ENCODE data around the gene CNTFR.

The CNTFR gene

DNA sequence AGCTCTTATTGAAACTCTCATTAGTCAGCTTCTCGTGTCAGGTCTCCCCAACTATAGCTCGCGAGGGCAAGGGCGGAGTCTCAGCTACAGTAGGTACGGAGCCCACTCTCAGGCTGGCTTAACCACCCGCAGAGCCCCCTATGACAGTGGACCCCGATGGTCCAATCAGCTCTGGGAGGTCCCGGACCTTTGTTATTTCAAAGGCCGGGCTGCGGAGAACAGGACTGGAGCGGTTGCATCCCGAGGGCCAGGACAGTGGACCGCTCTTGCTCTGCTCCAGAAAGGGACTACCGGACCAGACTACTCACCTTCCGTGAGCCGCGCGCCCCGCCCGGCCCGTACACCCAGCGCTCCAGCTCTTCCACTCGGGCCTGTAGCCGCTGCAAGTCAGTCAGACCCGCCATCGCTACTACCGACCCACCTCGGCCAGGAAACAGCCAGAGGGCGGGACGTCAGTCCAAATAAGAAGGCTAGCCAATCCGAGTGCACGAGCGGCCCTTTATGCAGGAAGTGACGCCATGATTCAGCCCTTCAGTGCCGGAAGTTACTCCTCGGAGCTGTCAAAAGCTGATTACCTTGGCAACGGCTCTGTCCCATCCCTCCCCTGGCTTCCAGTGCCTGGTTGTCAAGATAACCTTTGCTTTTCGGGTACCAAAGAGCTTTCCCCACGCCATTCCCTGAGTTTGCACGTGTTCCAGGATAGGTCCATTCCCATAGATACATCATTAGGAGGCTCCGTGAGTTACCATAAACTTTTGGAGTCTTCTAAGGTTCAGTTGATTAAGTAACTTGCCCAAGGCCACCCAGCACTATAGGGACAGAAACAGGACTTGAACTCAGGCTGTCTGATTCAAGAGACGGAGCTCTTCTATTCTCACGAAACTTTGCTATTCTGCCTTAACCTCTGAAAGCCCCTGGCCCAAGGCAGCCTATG is 30.8 kb upstream of the CNTFR start, which contains the start of gene DCTN3:
DCTN3 (minus strand) TSS at position 435 of the 934 bp plus-strand sequence; CDS start at position 404, 31 bp downstream.
- DNase-seq, result peak; percentile 95

DNA sequence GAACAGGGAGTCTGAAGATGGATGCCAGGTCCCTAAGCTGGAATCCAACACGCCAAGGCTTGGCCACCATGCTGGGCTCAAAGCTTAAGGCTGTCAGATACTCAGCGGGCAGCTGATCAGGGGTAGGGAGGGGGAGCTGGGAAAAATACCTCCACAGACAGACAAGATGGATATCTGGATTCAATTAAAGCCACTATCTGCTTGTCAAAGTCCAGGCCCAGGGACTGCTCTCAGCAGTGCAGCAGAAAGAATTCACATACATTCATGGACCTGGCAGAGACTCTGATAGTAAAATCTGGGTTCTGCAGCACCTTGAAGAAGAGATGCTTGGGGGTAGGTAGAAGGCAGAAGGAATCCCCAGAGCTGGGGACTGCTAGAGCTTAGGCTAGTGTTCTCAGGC is 25.6 kb upstream of the CNTFR start:
- no peak for DNase-seq

DNA sequence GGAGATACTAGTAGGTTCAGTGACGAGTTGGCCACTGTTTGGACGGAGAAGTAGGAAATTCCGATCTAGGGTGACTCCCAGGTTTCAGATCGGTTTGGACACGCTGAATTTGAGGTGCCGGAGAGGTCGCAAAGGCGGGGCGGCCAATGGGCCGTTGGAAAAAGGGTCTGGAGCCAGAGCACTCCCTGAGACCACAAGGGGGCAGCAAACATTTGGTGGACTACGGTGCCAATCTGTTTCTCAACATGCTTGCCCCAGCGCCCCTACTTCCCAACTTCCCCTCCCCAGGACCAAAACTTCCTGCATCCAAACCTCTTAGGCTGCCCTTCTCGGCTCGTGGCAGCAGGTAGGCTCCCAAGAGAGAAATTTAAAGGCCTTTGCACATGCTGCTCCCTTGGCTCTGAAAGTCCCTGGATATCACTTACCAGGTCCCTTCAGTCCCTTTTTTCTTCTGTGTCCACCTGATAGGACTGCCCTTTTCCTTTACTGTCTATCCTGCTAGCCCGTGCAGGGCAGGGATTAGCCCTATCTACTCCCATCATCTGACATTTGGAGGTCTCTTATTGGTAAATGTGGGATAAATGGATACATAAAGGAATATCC is 23.4 kb upstream of the CNTFR start:
- peak; percentile 79 for DNase-seq

DNA sequence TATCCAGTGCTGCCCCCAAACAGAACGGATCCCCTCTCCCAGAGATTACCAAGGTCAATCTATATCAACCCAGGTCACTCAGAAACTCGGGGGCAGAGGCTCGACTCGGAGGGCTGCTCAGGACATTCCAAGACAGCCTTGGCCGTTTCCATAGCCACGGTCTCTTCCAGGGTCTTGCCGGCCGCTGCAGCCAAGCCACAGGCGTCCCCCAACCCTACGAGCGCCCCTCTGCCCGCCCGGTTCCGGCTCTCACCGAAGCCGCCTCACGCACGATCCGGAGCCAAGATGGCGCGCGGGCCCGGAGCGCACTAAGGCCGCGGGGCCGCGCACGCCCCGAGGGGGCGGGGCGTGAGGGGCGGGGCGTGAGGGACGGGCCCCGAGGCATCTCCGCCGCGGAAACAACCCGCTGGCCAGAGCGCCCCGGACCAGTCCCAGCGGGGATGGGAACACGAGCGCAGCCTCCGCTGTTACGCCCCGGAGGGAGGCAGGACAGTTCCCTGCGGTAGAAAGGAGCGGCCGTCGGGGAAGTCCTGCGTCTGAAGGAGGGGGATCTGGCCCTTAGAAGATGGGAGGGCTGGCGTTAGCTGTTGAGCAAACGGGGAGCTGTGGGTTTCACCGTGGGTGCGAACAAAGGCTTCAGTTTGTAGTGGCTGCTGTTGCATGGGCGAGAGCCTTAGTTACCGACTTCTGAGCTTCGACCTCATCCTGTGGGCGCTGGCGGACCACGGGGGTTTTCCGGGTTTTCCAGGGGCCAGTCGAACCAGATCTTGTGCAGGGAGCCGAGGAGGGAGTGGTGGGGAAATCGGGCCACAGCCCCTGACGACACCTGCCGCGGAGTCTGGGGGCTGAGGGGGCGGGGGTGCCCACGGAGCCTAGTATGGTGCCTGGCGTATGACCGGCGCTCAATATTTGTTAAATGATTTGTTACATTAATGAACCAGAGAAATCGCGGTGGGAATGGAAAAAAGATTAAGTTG is 22.6 kb upstream of the CNTFR start, which contains the start of gene RPP25L:
RPP25L (minus strand) TSS at position 287 of the 977 bp plus-strand sequence. CDS start 801 bp downstream, outside the sequence.
- DNase-seq, result peak; percentile 87

DNA sequence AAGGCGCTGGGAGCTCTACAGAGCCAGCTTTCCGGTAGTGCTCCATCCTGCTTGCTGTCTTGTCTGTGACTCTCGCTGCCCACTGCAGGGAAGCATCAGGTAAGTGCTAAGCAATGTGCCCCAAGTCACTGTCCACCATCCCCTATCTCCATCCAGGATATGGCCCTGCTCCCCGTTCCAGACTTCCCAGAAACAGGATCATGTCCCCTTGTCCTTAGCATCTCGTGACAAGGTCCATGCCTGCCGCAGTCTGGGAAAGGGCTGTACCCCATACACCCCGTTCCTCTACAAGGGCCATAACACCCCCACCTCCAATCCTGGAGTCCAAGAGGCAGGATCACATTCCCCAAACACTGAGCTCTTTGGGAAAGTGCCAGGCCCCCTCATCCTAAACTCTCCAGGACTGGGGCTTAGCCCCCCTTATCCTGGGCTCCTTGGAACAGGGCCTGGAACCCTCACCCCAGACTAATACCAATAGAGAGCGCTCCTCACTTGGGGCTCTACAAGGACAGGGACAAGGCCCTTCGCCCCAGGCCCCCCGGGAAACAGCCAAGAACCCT is 21.8 kb upstream of the CNTFR start:
- DNase-seq, result no peak

DNA sequence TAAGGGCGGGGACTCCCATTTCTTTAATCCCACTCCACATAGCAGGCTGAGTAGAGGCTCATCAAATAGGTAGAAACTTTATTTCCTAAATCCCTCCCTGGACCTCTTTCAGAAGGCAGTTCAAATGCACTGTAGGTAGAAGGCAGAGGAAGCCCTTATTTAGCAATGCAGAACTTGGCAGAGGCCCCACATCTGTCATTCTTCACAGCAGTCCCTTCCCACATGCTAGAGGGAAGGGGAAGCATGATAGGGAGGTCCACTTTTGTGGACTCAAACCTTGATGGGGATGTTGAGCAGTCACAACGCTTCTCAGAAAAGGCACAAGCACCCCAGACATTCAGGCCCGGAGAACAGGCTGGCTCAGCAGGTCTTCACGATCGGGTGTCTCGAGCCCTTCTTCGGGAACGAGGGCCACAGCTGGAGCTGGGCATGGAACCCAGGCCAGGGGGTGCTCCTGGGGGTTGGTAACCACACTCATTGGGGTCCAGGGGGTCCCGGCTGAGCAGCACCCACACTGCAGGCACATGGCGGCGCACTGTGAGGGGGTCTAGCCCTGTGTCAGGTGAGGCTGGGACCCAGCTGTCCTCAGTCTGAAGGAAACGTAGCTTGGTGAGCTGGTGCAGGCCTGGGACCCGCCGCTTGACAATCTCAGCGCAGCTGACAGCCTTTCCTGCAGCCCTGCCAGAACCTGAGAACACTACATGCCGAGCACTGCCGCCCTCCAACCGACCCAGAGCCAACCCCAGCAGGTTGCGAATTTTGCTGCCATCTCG is 21.1 kb upstream of the CNTFR start:
- DNase-seq, result no peak

DNA sequence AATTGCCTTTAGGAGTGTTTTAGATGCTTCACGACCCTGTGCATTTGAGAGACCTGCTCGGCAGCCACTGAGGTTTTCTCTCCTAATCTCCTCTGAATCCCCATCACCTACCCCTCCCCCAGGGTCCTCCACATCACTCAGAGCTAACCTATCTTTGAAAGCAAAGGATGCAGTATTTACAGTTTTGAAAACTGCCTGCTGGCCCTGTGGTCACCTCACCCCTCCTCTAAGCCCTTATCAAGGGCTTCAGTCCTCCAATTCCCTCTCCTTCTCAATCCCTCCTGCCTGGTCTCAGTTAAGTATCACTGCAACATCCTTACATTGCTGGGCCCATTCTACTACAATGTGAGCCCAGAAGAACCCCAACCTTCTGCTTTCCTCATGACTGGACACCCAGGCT is 17.8 kb upstream of the CNTFR start:
- DNase-seq, result no peak

DNA sequence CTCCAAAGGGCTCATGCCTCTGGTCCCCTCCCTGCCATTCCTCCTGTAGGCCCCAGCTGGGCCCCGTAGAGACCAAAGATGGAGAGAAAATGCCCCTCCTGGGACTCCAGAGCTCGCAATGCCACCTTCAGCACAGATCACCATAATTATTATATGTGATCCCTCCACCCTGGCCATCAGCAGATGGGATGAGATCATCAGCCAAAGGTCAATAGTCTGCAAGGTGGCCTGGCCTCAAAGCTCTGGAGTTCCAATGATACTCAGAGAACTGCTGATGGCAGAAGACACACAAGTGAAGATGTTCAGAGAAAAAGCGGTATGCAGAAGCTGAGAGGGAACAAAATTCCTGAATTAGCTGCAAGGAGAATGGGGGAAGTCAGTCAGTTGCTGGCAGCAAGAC is 17.4 kb upstream of the CNTFR start:
- DNase-seq, result no peak

DNA sequence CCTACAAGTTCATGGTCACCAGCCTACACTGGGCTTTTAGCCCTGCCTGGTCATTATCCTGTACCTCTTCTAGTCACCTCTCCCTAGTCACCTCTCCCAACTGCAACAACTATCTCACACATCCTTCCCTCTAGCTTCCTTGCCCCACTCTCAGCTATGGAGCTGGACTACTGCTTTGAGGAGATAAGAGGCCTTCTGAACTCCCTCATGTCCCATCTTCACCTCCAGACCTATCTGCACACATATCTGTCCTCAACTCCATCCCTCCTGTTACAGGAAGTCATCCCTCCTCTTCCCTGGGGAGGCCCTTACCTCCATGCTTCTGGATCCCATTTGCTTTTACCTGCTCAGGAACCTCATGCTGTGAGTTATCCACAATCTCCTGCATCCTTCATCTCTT is 16.7 kb upstream of the CNTFR start:
- no peak for DNase-seq

DNA sequence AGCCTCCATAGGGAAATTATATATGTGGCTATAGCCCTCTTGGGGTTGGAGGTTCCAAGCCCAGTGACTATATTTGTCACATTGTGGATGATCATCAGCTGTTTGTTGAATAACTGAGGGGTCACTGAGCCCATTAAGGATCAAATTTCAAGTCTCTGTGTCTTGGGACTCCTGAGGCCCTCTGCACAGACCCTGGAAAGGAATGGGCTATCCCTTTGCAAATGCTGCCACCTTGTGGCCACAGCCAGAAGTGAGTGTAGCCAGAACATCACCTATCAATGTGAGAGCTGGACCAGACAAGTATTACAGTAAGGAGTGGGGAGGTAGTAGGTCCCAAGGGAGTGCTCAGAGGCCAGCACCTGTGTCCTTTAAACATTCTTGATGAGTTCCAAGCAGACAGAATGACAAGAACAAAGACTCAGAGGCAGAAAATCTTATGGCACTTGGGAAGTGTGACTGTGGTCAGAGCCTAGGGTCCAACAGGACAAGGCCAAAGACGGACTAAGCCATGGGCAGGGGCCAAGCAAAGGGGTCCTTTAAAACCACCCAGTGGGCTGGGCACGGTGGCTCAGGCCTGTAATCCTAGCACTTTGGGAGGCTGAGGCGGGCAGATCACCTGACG is 14.2 kb upstream of the CNTFR start:
- peak; percentile 83 for DNase-seq

DNA sequence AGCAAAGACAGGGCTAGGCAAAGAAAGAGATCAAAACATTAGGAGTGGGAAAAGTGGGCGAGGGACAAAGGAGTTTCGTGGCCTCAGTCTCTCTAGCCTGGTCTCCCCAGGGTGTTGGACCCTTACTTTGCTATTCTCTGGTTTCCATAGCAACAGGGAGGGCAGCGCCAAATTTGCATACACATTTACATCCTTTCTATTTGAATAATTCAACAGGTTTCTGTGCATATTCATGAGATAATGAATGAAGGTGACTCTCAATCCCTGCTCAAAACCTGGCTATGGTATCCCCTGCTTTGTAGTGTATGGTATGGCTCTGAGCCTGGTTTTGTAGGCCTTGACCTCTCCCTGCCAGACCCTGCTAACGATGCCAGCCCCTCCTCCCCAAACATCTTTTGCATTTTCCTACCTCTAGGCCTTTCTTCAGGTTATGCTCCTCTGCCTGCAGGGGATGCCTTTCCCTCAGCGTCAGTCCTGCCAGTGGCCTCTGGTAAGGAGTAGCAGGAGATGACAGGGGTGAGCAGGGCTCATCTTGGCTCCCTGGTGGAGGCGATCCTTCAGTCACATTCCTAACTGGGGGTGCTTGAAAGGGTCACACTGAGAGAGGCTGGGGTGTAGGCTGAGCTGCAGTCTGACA is 12.5 kb upstream of the CNTFR start:
- no peak for DNase-seq

DNA sequence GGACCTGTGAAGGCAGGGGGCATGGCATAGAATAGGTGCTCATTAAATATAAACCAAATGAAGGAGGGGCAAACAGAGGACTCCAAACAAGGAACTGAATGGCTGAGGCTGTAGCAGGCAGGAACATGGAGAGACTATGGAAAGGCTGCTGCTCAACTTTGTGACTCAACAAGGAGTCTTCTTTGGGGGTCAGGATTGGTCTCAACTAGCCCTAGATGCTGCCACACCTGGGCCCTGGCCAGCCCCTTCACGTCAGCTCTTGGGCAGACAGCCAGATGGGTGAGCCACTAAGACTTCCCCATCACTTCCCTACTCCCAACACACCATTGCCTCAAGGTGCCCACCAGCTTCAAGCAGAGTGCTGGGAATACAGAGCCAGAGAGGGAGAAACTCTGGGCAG is 11.4 kb upstream of the CNTFR start:
- no peak for DNase-seq

DNA sequence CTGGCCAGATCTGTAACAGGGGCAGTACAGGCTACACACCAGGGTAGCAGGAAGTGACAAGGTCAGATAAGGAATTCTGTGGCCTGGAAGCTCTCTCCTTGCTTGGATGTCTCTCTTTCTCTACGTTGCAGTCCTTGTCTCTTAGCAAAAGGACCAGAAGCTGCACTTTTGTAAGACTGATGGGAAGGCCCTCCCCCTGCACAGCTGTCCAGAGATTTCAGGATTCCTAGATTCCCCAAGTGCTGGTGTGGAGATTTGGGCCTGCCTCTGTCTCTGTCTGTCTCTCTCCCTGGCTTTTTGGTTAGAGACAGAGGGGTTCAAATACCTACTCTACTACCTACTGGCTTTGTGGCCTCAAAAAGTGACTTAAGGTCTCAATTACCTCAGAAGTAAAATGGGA is 10.0 kb upstream of the CNTFR start:
- DNase-seq, result no peak

DNA sequence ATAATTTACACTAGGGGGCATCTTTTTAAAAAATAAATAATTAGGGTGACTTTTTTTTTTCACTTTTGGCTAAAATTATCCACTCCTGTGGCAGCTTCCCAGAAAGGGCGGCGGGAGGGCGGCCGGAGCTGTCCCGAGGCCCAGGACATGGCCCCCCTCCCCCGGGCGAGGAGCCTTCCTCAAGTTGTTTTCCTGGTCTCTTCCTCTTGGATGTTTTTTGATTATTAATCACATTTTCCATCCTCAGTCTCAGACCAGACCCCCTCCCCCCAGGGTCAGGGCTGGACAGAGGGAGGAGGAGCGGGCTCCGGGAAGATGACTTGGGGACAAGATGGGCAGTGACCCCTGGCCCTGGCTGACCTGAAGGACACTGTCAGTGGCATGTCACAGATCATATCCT is 4.7 kb upstream of the CNTFR start:
- DNase-seq, result no peak

DNA sequence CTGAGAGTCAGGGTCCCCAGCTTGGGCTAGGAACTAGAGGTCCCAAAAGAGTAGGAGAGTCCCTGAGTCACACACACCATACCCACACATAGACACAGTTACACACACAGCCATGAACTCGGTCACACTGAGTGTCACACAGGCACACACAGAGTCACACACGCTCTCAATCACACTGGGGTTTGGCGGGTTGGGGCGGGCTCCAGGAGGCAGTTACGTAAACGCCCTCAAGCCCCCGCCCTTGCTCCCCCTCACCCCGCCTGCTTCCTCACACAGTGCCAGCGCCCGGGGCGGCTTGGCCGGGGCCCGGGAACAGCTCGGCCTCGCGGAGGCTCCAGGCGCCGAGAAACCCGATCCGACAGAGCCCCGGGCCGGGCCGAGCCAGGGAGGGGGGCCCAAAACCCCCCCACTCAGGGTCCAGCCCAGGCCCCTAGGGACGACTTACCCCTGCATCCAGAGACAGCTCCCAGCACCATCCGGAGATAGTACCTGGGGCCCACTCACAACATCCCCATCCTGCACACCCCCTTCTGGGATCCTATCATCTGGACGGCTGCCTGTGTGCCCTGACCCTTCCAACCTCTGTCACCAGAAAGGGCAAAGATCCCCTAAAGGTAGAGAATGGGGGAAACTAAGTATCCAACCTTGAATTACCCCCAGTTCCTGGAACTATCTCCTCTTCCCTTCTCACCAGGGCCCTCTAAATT is 3.5 kb upstream of the CNTFR start:
- no peak for DNase-seq

DNA sequence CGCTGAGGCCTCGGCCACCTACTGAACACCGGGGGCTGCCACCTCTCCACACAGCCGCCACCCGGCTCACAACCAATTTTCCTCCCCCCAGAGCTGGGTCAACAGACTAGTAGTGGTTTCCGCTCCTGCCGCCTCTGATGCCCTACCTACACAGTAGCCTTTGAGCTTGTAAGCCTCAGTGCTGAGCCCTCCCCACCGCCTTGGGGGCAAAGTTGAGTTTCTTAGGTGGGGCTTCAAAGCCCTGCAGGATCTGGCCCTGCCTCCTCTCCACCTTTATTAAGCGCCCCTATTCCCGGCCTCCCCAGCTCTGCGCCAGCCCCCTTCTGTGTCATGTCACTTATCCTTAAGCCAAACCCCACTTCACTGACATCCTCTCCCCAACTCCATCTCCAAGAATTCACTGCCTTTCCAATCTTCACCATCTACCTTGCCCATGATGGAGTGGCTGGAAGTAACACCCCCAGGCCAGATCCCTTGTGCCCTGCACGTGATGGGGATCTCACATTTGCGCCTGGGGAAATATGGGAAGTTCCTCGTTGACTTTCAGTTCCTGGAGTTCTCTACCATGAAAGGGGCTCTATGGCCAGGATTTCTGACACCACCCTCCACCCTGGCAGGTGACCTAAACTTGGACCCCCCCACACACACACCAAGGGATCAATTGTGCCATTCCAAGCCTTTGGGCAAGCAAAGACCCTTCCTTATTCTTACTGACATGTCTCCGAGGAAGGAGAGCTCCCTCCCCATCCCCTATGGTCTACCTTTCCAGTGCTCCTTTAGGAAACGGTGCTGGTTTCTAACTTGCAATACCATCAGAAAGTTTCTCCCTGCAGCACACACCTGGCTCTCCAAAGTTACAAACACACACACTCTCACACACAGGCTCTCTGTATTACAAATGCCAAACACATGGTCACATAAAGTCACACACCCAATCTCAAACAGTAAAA is 2.7 kb upstream of the CNTFR start:
- DNase-seq, result no peak

DNA sequence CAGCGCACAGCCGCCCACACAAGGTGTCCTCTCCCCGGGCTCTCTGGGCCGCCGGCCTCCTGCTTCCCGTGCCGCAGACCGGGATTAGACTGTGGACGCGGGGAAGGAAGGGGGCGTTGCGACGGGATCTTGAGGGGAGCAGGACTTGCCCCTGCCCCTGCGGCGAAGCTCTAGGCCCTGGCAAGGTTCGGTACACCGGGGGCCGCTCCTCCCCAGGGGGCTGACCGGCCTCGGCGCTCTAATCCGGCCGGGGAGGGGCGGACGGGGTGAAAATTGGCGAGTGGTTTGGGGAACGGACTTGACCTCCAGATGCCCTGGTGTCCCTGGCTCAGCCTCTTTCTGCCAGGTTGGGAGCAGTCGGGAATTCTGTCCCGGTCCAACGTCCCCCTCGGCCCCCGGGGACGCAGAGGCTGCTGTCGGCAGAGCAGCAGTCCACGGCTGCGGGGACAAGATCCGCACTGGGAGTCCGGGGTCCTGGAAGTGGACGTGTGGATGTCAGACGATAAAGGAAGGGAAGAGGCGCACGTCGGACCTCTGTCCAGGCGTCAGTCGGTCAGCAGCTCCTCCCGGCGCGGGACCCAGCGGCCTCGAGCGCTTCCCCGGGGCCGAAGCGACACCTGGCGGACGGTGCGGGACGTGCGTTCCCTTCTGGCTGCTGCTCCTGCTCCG is 1.9 kb upstream of the CNTFR start:
- DNase-seq, result peak; percentile 75

Measured in CD4-positive, alpha-beta T cell treated with Interleukin-12 subunit alpha and Interleukin-12 subunit beta, for 1 hour (primary cell).